NB4 (cell line): Measurements from ENCODE around the gene TRIM67.

Experiments used
- MYC ChIP-seq: IDR thresholded peaks from 2 replicates; pipeline ENCODE4 v1.6.1; 2011; ENCODE audit warnings: low read depth, low read length
- POLR2A ChIP-seq: IDR thresholded peaks from 2 replicates; pipeline ENCODE4 v1.6.1; 2011; ENCODE audit warnings: mild to moderate bottlenecking; ENCODE audit not compliant: insufficient read length; ENCODE audit errors: extremely low read depth
- TF ChIP-seq, protein P1 (sequence below): IDR thresholded peaks from one replicate; pipeline ENCODE4 v1.5.1; 2012; ENCODE audit warnings: low read depth, low read length

GRCh38 chr1:231121533-231121932, 40.3 kb upstream of the TRIM67 start:
- TF ChIP-seq, protein P1, sequence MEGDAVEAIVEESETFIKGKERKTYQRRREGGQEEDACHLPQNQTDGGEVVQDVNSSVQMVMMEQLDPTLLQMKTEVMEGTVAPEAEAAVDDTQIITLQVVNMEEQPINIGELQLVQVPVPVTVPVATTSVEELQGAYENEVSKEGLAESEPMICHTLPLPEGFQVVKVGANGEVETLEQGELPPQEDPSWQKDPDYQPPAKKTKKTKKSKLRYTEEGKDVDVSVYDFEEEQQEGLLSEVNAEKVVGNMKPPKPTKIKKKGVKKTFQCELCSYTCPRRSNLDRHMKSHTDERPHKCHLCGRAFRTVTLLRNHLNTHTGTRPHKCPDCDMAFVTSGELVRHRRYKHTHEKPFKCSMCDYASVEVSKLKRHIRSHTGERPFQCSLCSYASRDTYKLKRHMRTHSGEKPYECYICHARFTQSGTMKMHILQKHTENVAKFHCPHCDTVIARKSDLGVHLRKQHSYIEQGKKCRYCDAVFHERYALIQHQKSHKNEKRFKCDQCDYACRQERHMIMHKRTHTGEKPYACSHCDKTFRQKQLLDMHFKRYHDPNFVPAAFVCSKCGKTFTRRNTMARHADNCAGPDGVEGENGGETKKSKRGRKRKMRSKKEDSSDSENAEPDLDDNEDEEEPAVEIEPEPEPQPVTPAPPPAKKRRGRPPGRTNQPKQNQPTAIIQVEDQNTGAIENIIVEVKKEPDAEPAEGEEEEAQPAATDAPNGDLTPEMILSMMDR = no peak
- TF ChIP-seq MYC (no peak), POLR2A (no peak)
